ENCODE data around the gene TFF3. TPM values are rescaled to one million over a fixed set of nuclear protein-coding genes. Genes with fewer than 3 reads are reported as not detected.

The TFF3 gene
- total and polyA plus RNA-seq, 7 donors = 14.3 to 7,065 (median 45.1) TPM

- intact Hi-C loops (cut with DNase I) = no loop called here
- H3K4me1 ChIP-seq = peaks cover 0 to 9% (median 8%) of the 10 kb centered on the region in 4 donors
- peaks cover 8 to 29% (median 18%) of the 10 kb centered on the region in 3 donors for H3K27me3 ChIP-seq
- H3K4me3 ChIP-seq = no peak overlapping the region
- DNase-seq = no peak
- no peak overlapping the region for H3K27ac ChIP-seq
- H3K9me3 ChIP-seq = no peaks in the 10 kb centered on the region
- TF ChIP-seq POLR2A (IDR thresholded peaks at IDR 0.05) (no peak), POLR2AphosphoS5 (IDR thresholded peaks at IDR 0.05) (no peak), EP300 (IDR thresholded peaks at IDR 0.05) (no peak)
- TF ChIP-seq, protein P1, sequence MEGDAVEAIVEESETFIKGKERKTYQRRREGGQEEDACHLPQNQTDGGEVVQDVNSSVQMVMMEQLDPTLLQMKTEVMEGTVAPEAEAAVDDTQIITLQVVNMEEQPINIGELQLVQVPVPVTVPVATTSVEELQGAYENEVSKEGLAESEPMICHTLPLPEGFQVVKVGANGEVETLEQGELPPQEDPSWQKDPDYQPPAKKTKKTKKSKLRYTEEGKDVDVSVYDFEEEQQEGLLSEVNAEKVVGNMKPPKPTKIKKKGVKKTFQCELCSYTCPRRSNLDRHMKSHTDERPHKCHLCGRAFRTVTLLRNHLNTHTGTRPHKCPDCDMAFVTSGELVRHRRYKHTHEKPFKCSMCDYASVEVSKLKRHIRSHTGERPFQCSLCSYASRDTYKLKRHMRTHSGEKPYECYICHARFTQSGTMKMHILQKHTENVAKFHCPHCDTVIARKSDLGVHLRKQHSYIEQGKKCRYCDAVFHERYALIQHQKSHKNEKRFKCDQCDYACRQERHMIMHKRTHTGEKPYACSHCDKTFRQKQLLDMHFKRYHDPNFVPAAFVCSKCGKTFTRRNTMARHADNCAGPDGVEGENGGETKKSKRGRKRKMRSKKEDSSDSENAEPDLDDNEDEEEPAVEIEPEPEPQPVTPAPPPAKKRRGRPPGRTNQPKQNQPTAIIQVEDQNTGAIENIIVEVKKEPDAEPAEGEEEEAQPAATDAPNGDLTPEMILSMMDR (IDR thresholded peaks at IDR 0.05) = no peak
- WGBS, 2 donors = 26 to 66% methylated on average over 16 of the region's 16 CpGs
- H3K36me3 ChIP-seq = no peaks in the 10 kb centered on the region
Measured at GRCh38 chr21:42312626-42313104, 2.5 kb downstream of the TFF3 start.

DNA sequence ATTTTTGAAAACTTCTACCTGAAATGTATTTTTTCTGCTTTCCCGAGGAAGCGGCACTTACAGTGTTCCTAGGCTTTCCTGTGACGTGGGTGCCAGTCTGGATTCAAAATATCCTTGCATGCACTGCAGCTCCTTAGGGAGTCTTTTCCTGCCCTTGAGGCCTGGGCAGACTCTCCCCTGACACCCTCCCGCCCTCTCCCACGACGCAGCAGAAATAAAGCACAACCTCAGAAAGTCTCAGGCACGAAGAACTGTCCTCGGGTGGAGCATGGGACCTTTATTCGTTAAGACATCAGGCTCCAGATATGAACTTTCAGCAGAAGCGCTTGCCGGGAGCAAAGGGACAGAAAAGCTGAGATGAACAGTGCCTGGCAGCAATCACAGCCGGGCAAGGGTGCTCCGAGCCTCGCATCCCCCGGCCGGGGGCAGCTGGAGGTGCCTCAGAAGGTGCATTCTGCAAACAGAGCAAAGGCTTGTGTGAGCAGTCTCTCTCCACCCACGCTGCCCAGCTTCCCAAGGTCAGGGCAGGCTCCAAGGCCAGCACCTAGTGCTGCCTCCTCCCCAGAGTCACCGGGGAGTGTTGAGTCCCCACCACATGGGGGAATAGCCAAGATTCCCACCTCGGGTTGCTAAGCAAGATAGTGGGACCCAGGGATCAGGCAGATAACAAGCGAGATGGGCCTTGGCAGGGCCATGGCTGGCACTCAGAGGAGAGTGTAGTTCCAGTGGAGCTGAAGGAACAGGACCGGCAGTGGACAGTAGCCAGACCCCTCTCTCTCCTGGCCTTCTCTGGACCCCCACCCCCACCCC, 3.2 kb downstream of the TFF3 start:
- Histone ChIP-seq H3K36me3 (no peaks in the 10 kb centered on the region), H3K4me1 (peaks cover 0 to 9% (median 8%) of the 10 kb centered on the region in 4 donors), H3K27me3 (peaks cover 8 to 28% (median 18%) of the 10 kb centered on the region in 3 donors), H3K4me3 (no peak overlapping the region), H3K9me3 (no peaks in the 10 kb centered on the region), H3K27ac (no peak overlapping the region)
- 49 to 80% methylated on average over 21 of the region's 21 CpGs for WGBS, 2 donors
- TF ChIP-seq EP300 (IDR thresholded peaks at IDR 0.05) = no peak
- TF ChIP-seq POLR2AphosphoS5 (IDR thresholded peaks at IDR 0.05) = no peak
- TF ChIP-seq POLR2A (IDR thresholded peaks at IDR 0.05) = no peak
- TF ChIP-seq, protein P1 (IDR thresholded peaks at IDR 0.05) = no peak
- intact Hi-C loops (cut with DNase I) = no loop called here
- DNase-seq = no peak

DNA sequence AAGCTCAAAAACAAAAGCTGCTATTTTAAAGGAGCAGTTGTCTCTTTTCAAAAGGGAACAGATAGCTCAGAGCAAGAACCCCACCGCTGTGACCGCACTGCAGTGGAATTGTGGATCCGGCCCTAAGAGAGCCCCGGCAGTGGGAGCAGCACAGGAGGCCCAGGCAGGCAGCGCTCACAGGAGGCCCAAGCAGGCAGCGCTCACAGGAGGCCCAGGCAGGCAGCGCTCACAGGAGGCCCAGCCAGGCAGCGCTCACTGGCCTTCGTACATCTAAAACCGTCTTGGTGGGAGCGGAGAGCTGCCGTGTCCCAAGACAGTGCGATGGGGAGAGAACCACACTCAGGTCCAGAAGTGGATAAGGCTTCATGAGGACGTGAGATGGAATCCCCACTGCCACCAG, 4.0 kb downstream of the TFF3 start:
- no peak for TF ChIP-seq POLR2A (IDR thresholded peaks at IDR 0.05)
- TF ChIP-seq, protein P1 (IDR thresholded peaks at IDR 0.05) = no peak
- no peak for TF ChIP-seq EP300 (IDR thresholded peaks at IDR 0.05)
- no peak for TF ChIP-seq POLR2AphosphoS5 (IDR thresholded peaks at IDR 0.05)
- Histone ChIP-seq H3K4me1 (peaks cover 0 to 9% (median 8%) of the 10 kb centered on the region in 4 donors), H3K9me3 (no peaks in the 10 kb centered on the region), H3K27ac (no peak overlapping the region), H3K4me3 (no peak overlapping the region), H3K27me3 (peaks cover 8 to 36% (median 18%) of the 10 kb centered on the region in 3 donors), H3K36me3 (no peaks in the 10 kb centered on the region)
- WGBS, 2 donors = 93% methylated on average over 14 of the region's 14 CpGs
- intact Hi-C loops (cut with DNase I) = no loop called here
- no peak for DNase-seq

DNA sequence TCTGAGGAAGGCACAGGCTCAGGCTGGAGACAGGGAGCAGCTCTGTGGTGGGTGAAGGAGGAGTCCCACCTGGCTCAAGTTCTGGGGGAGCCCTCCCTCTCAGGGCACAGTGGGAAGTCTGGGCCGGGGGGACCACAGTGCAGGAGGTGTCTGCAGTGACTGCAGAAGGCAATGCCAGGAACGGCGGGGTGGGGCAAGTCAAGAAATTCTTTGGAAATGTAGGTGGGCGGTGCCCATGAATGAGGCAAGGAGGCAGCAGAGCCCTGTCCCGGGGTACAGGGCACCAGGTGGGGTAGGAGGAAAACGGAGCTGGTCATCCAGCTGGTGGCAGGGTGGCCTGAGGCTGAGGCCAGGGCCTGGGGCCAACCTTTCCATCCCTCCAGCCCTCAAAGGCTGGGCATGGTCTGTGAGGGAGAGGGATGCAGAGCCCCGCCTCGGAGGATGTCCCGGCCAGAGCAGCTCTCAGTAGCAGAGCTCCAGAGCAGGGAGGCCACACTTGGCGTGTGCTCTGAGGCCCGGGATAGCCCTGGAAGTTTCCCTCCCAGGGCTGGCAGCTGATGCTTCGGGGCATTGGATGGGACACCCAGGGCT, 4.7 kb downstream of the TFF3 start:
- peaks cover 0 to 9% (median 8%) of the 10 kb centered on the region in 4 donors for H3K4me1 ChIP-seq
- WGBS, 2 donors = 58 to 71% methylated on average over 12 of the region's 12 CpGs
- H3K36me3 ChIP-seq = no peaks in the 10 kb centered on the region
- no peak for DNase-seq
- TF ChIP-seq POLR2AphosphoS5 (IDR thresholded peaks at IDR 0.05) (no peak), EP300 (IDR thresholded peaks at IDR 0.05) (no peak), POLR2A (IDR thresholded peaks at IDR 0.05) (no peak)
- TF ChIP-seq, protein P1 (IDR thresholded peaks at IDR 0.05) = no peak
- H3K27ac ChIP-seq = no peak overlapping the region
- H3K4me3 ChIP-seq = no peak overlapping the region
- peaks cover 8 to 36% (median 18%) of the 10 kb centered on the region in 3 donors for H3K27me3 ChIP-seq
- intact Hi-C loops (cut with DNase I) = no loop called here
- H3K9me3 ChIP-seq = no peaks in the 10 kb centered on the region
